ENCODE results near the gene NUDT4. TPM values are rescaled to one million over a fixed set of nuclear protein-coding genes. Genes with fewer than 3 reads are reported as not detected.

NUDT4 gene
- total RNA-seq, 1 donor from 2014 or later: 59.1 TPM

- H3K4me1 Mint-ChIP-seq: peaks cover 34% of the 10 kb centered on the region
- H3K9me3 Mint-ChIP-seq: no peaks in the 10 kb centered on the region
Measured at GRCh38 chr12:93434256-93434865, 56.6 kb downstream of the NUDT4 start.

DNA sequence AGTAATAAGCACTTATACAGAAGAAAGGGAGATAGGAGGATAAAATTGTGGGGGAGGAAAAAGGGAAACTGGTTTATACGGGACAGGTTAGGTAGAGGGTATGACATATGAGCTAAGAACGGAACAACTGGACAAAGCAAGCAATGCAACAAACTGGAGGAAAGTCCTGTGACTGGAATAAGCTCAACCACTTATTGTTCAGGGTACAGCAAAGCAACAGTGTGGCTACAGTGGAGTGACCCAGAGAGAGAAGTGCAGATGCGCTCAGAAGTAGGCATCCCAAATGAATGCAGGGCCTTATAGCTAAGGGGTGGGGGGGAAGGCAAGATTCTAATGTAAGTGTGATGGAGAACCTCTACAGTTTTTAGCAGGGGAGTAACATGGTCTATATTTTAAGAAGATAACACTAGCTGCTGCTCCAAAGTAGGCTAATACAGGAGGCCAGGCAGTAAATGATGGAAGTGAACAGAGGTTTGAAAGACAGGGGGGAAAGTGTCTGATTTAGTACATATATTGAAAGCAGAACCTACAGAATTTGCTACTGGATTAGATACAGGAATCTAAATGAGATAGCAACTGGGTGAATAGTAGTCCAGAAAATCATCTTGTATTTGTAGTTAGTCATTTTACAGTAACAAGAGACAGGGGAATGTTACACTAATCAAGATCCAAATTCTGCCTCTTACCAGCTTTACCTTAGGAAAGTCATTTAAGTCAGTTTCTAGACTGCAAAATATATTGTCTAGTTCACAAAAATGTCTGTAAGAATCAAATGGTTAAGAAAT is 60.7 kb downstream of the NUDT4 start:
- Mint-ChIP-seq H3K27ac (ENCODE audit: unreplicated experiment) (no peak overlapping the region), H3K27me3 (ENCODE audit: low read depth) (no peaks in the 10 kb centered on the region), H3K36me3 (ENCODE audit: low read depth) (no peaks in the 10 kb centered on the region), H3K9me3 (no peaks in the 10 kb centered on the region), H3K4me3 (peak overlapping the region; percentile 76), H3K4me1 (peaks cover 48% of the 10 kb centered on the region)
- no peak for DNase-seq (ENCODE audit: low read depth, low spot score)
- TF ChIP-seq, protein P1, sequence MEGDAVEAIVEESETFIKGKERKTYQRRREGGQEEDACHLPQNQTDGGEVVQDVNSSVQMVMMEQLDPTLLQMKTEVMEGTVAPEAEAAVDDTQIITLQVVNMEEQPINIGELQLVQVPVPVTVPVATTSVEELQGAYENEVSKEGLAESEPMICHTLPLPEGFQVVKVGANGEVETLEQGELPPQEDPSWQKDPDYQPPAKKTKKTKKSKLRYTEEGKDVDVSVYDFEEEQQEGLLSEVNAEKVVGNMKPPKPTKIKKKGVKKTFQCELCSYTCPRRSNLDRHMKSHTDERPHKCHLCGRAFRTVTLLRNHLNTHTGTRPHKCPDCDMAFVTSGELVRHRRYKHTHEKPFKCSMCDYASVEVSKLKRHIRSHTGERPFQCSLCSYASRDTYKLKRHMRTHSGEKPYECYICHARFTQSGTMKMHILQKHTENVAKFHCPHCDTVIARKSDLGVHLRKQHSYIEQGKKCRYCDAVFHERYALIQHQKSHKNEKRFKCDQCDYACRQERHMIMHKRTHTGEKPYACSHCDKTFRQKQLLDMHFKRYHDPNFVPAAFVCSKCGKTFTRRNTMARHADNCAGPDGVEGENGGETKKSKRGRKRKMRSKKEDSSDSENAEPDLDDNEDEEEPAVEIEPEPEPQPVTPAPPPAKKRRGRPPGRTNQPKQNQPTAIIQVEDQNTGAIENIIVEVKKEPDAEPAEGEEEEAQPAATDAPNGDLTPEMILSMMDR (conservative IDR thresholded peaks at IDR 0.05): no peak

More at GRCh38 chr12:93434256-93434865, 56.6 kb downstream of the NUDT4 start:
- DNase-seq (ENCODE audit: low read depth, low spot score): no peak
- H3K36me3 Mint-ChIP-seq (ENCODE audit: low read depth): no peaks in the 10 kb centered on the region
- H3K27ac Mint-ChIP-seq (ENCODE audit: unreplicated experiment): no peak overlapping the region
- no peak overlapping the region for H3K4me3 Mint-ChIP-seq
- TF ChIP-seq, protein P1 (conservative IDR thresholded peaks at IDR 0.05): no peak
- H3K27me3 Mint-ChIP-seq (ENCODE audit: low read depth): no peaks in the 10 kb centered on the region

- Mint-ChIP-seq H3K9me3 (no peaks in the 10 kb centered on the region), H3K36me3 (ENCODE audit: low read depth) (no peaks in the 10 kb centered on the region), H3K4me3 (peak overlapping the region; percentile 93), H3K4me1 (peaks cover 48% of the 10 kb centered on the region), H3K27me3 (ENCODE audit: low read depth) (no peaks in the 10 kb centered on the region), H3K27ac (ENCODE audit: unreplicated experiment) (peak overlapping the region; percentile 98)
- no peak for DNase-seq (ENCODE audit: low read depth, low spot score)
- TF ChIP-seq, protein P1 (conservative IDR thresholded peaks at IDR 0.05): no peak
Measured at GRCh38 chr12:93440043-93440835, 62.5 kb downstream of the NUDT4 start.

GRCh38 chr12:93441081-93441616 is 63.4 kb downstream of the NUDT4 start:
- peaks cover 48% of the 10 kb centered on the region for H3K4me1 Mint-ChIP-seq
- H3K27me3 Mint-ChIP-seq (ENCODE audit: low read depth): no peaks in the 10 kb centered on the region
- no peaks in the 10 kb centered on the region for H3K9me3 Mint-ChIP-seq
- no peaks in the 10 kb centered on the region for H3K36me3 Mint-ChIP-seq (ENCODE audit: low read depth)
- H3K4me3 Mint-ChIP-seq: peak overlapping the region; percentile 93
- no peak for DNase-seq (ENCODE audit: low read depth, low spot score)
- TF ChIP-seq, protein P1 (conservative IDR thresholded peaks at IDR 0.05): no peak
- H3K27ac Mint-ChIP-seq (ENCODE audit: unreplicated experiment): peak overlapping the region; percentile 98
